Lung microvascular endothelial cell (primary cell): ENCODE results near the gene MDFI. TPM values are rescaled to one million over a fixed set of nuclear protein-coding genes. Genes with fewer than 3 reads are reported as not detected.

ENCODE experiments used
- DNase-seq, 2 donors: peaks; one replicate each; pipeline versions ENCODE4 v3.0.0 to v3.0.0-alpha.2; 2010; ENCODE audit warnings: low read depth in 2 of 2
- total RNA-seq: library from RNA; depleted of rRNA; stranded (reverse); fragments of >200 nt; gene quantifications from 2 replicates; pipeline ENCODE4 v1.2.1, GENCODE V29; 2014

MDFI gene
- total RNA-seq, 1 donor from 2014 or later: 44.0 TPM

DNA sequence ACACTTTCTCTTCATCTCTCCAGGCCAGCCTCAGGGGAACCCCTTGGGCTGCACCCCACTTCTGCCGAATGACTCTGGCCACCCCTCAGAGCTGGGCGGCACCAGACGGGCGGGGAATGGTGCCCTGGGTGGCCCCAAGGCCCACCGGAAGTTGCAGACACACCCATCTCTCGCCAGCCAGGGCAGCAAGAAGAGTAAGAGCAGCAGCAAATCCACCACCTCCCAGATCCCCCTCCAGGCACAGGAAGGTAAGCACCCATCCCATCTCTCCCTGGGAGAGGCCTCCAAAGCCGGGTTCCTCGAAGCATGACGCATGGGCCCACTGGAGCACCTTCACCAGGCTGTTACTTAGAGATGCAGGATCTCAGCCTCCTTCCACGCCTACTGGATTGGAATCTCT, 11.3 kb downstream of the MDFI start:
- DNase-seq: no peak

DNA sequence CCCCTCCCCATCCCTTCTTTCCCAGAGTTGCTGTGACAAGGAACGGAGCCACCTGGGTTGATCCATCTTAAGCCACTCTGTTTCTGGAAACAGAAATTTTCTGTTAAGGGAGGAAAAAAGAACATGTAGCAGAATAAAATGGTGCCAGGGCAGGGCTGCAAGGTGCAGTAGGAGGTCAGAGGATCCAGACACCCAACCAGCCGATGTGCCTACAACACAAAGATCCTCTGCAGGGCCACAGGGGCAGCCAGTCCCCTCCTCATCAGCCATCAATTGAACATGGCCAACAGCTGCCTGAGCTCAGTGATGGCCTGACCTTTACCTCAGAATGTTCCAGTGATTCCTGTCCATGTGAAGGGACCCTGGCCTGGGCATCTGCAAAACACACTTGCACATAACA, 11.9 kb downstream of the MDFI start:
- DNase-seq: no peak

DNA sequence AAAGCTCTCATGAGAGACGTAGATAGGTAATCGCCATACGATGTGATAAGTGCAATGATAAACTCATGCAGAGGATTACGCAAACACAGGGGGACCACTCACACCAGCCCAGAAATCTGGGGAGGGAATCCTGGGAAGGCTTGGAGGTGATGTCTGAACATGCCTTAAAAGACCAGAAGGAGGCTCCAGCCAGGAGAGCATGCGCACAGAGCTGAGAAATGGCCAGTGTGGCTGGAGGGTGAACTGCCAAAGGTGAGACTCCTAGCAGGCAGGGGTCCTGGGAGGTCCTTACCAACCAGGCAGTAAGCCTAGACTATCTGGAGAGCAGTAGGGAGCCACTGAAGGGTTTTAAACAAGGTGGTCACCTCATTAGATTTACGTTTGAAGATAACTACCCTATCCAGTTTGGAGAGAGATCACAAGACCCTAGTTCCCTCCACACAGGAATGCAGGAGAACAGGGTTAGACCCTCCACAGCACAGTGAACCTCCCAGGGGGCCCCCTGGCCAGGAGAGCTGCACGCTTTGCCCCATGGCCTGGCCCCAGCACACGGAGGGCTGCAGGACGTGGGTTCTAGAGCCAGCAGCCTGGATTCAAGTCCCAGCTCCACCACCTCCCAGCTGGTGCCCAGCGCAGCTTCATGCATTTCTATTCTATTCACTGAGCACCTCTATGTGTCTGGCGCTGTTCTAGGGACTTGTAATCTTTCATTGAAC, 13.1 kb downstream of the MDFI start:
- DNase-seq: no peak

DNA sequence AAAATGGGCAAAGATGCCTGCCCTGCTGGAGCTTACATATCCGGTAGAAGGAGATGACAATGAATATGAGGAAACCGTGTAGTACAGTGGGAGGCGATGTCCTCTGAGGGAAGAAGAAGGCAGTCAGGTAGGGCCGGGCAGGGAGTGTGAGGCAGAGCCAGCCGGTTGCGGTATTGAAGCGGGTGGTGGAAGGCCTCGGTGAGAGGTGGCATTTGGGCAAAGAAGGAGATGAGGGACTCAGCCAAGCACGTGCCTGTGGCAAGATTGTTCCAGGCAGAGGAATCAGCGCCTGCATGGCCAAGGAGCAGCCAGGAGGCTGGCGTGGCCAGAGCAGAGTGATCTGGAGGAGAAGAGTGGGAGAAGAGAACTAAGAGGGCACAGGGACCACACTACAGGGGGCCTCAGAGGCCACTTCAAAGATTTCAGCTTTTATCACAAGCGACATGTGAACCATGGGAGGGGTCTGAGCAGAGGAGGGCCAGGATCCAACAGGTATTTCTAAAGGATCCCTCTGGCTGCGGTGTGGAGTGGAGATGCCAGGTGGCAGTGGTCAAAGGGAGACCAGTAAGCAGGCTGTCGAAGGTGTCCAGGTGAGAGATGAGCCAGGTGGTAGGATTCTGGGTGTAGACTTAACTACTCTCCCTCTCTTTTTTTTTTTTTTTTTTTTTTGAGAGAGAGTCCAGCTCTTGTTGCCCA, 13.8 kb downstream of the MDFI start:
- no peak for DNase-seq

DNA sequence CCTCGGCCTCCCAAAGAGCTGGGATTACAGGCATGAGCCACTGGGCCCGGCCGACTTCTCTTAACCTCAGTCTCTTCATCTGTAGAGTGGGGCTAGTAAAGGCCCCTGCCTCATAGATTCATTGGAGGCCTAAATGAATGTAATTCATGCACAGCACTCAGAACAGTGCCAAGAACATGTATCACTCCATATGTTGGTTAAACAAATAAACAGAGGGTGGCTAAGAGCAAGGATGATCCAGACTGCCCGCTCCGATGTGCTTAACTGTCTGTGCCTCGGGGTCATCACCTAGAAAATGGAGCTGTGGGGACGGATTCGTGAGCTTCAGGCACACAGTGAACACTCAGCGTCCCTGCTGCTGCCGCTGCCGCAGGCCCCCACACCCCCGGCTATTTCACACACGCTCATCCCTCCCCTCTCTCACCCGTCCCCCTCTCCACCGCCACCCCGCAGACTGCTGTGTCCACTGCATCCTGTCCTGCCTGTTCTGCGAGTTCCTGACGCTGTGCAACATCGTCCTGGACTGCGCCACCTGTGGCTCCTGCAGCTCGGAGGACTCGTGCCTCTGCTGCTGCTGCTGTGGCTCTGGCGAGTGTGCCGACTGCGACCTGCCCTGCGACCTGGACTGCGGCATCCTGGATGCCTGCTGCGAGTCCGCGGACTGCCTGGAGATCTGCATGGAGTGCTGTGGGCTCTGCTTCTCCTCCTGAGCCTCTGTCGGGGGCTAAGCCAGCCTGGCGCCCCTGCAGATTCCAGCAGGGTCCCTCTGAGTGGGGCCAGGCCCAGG, 14.8 kb downstream of the MDFI start:
- DNase-seq: peak in 1 of 2 donors; percentile 15

DNA sequence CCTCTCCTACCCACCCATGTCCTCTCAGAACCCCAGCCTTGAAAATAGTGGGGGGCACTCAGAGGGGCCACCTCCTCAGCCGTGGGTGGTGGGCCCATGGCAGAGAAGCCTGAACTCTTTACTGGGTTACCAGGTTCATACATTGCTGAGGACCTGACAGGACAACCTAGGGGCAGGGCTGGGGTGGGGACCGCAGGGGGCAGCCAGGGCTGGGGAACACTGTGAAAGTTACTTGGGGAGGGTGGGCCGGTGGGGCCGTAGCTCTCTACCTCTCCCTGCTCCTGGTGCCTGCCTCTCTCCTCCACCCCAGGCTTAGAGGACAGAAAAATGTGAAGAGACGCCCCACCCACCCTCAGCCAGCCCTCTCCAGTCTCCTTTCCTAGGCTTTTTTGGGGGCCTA, 15.4 kb downstream of the MDFI start:
- no peak for DNase-seq

DNA sequence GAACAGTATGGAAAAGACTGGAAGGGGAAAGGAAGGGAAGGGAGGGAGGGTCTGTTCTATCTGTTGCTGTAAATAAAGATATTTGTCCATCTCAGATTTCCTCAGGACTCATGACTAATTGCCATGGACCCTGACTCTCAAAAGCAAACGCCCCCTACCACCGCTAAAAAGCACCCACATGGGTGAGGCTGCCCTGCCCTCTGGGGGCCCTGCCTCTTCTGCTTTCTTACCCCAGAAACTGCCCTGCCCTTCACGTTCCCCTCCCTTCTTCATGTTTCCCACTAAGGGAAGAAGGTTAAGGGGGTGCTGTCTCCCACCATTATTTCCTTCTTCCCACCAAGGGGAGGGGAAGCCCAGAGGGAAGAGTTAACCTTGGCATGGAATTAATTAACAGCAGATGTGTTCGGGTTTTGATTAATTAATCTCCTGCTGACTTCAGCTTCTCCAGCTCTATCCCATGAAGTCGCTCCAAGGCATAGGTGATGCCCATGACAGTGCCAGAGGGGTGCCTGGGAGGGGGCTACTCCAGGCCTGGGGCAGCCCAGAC, 16.0 kb downstream of the MDFI start:
- DNase-seq: no peak

DNA sequence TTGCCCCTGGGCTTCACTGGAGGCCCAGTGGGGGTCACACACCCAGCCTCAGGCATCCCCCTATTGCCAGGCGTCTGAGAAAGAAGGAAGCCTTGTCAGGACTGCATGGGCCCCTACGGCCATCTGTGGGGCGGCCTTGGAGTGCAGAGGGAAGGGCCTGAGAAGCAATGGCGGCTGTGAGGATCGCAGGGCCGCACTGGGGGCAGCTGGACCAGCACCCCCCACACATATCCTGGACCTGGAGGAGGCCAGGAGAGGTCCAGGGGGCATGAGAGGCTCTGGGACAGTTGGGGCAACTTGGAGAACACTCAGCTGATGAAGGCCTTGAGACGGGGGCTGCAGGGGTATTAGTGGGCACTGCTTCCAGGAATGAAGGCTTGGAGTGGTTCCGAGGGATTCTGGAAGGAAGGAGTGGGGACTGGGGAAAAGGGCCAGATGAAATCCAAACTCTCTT, 16.5 kb downstream of the MDFI start:
- no peak for DNase-seq

DNA sequence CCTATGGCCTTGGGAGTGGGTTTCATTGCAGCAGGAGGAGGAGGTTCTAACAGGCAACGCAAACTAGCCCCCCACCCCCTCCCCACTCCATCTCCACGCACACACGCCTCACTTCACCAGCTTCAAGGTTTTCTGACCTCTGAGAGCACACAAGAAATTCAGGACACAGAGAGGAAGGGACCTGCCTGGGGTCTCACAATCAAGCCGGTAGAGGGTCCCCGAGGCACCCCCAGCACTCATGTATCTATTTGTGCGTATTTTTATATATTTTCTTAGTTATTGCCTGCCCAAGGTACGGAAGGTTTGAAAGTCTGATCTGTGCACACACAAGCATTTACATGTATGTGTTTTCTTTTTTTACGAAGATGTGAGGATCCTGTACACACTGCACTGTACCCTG, 16.9 kb downstream of the MDFI start:
- no peak for DNase-seq

DNA sequence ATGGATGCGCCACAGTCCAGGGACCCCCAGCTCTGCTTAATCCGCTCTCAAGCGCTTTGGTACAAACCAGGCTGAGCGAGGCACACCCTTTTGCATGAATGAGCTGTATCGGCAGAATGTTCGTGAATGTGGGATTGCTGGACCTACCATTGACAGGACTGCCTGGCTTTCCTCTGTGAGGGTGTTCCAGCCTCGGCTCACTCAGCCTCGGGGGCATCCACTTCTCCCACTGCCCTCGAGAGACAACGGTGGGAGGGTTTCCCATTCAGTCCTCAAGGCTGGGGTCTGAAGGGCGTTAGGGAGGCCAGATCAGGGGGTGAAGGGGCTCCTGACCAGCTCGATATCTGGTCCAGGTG, 17.4 kb downstream of the MDFI start:
- DNase-seq: no peak

DNA sequence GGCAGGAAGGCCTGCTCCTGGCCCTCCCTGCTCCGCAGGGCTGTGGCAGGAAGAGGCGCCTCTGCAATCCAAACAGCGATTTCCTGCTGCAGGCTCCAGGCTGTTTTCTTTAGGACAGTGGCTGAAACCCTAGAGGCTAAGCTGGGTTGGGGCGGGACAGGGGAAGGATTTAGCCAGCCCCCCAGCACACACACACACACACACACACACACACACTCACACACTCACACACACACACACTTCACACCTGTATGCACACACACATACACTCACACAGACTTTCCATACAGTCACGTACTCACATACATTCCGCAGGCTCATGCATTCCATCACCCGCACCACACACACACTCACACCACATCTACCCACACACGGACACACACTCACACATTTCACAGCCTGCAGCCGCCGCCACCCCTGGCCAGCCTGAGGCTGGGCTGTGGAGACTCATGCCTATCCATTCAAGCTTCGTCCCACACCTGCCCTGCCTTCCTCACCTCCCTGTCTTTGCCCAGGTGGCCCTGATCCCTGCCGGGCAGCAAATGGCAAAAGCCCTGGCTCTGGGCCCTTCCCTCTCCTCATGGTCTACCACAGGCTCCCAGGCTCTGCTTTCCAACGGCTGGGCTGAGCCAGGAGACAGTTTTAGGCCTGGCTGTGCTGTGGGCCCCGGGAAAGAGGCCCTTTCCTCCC, 17.9 kb downstream of the MDFI start:
- peak; percentile 65 to 85 for DNase-seq

DNA sequence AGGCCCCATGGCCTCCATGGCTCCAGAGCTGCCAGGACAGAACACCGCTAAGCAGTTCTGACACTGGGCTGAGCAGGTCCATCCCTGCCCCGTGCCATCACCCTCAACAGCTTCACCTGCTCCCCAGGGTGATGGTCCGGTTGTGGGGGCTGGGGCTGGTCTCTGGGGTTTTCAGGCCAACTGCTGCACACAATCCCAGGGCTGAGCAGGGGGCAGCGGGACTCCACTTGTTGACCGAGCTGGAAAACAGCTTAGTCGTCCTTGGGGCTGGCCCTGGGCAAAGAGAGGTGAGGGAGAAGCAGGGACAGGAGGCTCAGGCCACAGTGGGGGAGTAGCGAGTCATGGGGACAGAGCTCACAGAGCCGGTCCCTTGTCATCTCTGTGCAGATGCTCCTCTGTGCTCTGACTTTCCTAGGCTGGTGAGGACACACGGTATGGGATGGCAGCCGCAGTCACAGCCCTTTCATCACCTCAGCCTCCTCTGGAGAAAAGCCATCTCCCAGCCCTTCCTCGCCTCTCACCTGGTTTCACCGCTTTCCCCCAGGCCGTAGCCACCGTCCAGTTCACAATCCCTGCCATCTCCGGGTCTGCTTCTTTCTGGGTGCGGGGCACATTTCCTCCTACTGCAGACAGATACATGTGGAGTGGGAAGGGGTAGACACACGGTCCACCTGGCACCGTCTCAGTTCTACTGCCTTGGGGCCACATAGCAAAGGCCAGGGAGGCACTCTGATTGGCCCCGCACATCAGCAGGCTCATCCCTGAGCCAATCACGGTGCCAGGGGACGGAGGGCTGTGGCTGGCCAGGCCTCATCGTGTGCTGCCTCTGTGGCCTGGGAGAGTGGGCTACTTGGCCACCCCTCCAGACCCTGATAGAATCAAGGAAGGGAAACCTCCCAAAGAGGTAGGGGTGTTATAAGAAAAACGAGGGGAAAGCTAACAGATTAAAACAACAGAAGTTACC, 19.1 kb downstream of the MDFI start:
- DNase-seq: no peak

DNA sequence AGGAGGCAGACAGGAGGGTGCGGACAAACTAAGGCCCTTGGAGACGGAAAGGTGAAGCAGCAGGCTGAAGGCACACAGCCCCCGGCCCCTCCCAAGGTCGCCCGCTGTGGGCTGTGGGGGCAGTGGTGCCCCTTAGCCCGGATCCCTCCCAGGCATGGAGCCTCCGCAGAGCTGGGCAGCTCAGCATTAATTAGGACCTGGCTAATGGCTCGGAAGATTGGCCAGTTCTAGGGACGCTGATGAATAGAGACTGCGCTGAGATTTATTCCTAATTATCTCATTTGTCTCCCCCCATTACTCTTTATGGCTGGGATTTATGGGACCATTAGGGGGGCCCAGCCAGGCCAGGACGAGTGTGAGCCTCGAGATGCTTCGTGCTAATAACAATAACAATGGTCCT, 20.4 kb downstream of the MDFI start:
- no peak for DNase-seq

DNA sequence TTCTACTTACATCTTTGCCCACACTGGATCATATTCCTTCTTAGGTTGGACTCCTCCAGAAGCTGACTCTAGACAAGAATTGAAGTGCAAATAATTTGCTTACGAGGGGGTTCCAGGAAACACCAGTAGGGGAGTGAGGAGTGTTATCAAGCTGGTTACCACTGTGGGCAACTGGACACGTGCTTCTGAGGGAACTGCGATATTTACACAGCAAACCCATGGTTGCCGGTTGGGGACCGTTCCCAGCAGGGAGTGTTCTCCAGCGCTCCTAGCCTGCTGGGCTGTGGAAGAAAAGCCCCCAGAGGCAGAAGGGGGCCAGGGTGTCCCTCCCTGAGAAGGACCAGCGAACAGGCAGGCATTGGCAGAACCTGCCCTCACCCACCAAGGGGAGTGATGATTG, 21.7 kb downstream of the MDFI start:
- DNase-seq: no peak

DNA sequence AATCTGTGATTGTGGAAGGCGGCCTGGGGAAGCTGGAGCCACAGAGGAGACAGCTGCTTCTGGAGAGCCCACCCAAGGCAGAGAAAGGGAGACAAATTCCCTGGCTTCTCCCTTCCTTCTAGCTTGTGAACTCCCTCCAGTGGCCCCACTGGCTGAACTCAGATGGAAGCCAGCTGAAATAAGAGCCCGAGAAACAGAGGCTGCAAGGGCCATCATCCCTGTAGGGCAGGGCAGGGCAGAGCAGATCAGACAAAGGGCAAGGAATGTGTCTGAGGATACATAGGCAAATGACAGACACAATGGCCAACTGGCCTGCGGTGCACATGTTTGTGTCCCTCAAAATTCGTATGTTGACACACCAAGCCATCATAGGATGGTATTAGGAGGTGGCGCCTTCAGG, 25.3 kb downstream of the MDFI start:
- DNase-seq: no peak

DNA sequence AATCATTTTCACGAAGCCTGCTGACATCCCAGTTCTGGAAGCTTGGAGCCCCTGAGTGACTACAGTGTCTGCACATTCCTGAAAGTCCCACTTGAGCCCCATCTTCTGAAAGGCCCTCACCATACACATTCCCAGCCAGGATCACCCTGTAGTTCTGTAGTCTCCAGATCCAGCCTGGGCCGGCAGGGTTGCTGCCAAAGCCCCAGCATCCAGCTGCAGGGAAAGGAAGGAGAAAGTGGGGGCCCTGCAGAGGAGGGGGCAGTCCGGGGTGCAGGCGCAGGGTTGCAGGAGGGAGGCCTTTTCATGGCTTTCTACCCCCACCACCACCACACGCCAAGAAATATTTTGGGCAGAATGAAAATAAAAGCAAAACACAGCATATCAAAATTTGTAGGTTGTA, 26.0 kb downstream of the MDFI start:
- DNase-seq: no peak

DNA sequence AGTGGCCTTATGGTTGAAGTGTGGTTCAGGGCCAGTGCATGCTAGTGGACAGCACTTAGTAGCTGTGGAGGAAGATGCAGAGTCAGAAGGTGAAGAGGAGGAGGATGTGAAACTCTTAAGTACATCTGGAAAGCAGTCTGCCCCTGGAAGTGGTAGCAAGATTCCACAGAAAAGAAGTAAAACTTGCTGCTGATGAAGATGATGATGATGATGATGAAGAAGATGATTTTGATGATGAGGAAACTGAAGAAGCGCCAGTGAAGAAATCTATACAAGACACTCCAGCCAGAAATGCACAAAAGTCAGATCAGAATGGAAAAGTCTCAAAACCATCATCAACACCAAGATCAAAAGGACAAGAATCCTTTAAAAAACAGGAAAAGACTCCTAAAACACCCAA, 28.9 kb downstream of the MDFI start:
- DNase-seq: no peak

DNA sequence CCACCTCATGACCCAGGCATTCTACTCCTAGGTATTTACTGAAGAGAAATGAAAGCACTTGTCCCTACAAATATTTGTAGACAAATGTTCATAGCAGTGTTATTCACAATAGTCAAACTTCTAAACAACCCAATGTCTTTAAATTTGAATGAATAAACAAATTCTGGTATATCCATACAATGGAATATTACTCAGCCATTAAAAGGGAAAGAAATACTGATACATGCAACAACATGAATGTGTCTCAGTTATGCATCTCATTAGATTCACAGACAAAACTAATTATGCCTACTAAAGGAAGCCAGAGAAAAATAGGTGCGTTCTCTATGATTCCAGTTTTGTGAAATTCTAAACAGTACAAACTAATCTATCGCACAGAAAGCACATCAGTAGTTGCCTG, 30.7 kb downstream of the MDFI start:
- no peak for DNase-seq

DNA sequence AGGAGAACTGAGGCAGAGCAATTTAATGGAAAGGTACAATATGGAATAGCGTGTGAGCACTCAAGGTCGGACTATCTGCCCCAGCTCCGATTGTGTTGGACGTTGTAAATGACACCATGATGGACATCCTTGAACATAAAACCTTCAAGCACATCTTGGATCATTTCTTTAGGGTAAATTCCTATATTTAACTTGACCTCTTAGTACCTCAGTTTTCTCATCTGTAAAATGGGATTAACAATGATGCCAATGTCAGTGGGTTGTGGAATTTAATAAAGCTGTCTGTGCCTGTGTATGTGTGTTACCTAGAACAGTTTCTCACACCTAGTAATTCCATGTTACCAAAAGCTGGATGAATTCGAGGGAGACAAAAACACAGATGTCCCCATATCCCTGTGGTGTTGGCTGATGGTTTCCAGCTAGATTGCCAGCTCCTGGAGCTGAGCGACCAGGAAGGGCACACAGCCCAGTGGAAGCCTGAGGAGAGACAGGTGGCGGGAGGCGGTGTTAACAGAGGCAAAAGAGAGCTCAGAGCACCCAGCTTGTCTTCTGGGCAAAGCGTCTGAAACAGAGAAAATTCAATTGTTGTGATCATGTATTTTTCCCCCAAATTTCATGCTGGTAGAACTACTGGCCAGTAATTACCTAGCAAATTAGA, 32.6 kb downstream of the MDFI start:
- DNase-seq: no peak

DNA sequence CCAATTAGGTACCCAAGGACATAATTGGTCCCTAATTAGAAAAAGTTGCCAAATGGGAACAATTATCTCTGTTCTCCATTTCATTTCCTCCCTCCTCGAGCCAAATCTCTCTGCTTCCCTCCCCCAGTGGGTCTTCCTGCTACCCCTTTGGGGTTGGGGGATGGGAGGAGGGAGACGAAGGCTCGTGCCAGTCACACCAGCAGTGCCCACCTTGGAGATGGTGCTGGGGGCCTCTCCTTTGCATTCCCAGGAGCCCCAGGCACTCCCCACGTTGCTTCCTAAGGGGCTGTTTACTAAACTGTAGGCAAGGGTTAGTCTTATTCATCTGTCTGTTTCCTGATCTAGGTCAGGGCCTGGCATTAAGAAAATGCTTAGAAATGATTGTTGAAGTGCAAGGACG, 33.1 kb downstream of the MDFI start:
- no peak for DNase-seq
